Loucy (cell line): ENCODE data around the gene GGN.

Experiments
- H2AFZ ChIP-seq: fragments of 200-600 bp; sonication (generic); 2 replicates; pipeline ENCODE4 v1.6.0; 2016; ENCODE audit warnings: antibody characterized with exemption, mild to moderate bottlenecking, low read length, moderate library complexity
- H3F3A ChIP-seq: fragments of 200-600 bp; 2 replicates; pipeline ENCODE4 v1.6.0; 2016; ENCODE audit warnings: antibody characterized with exemption, low read depth, mild to moderate bottlenecking
- H3K27me3 ChIP-seq: fragments of 200-600 bp; sonication (generic); 2 replicates; pipeline ENCODE4 v1.6.1; 2014; ENCODE audit warnings: low read length, mild to moderate bottlenecking; ENCODE audit not compliant: insufficient read depth, poor library complexity, severe bottlenecking
- H3K36me3 ChIP-seq: fragments of 200-600 bp; sonication (generic); 2 replicates; pipeline ENCODE4 v1.6.1; 2016; ENCODE audit warnings: low read length; ENCODE audit not compliant: insufficient read depth
- H3K4me1 ChIP-seq: fragments of 200-600 bp; sonication (generic); 2 replicates; pipeline ENCODE4 v1.5.1; 2014; ENCODE audit warnings: low read length, mild to moderate bottlenecking; ENCODE audit not compliant: insufficient read depth, poor library complexity, severe bottlenecking
- H3K4me2 ChIP-seq: fragments of 200-600 bp; sonication (generic); 2 replicates; pipeline ENCODE4 v1.6.0; 2014; ENCODE audit warnings: antibody characterized with exemption, low read length, low read depth, mild to moderate bottlenecking; ENCODE audit not compliant: poor library complexity, severe bottlenecking
- H3K4me3 ChIP-seq: fragments of 200-600 bp; sonication (generic); 2 replicates; pipeline ENCODE4 v1.5.1; 2014; ENCODE audit warnings: low read length, mild to moderate bottlenecking, mixed read lengths; ENCODE audit not compliant: poor library complexity, severe bottlenecking
- H3K79me2 ChIP-seq: fragments of 200-600 bp; sonication (generic); 2 replicates; pipeline ENCODE4 v1.6.1; 2014; ENCODE audit warnings: low read length; ENCODE audit not compliant: insufficient read depth
- H3K9ac ChIP-seq: fragments of 200-600 bp; sonication (generic); 2 replicates; pipeline ENCODE4 v1.6.0; 2014; ENCODE audit warnings: mild to moderate bottlenecking, low read depth, low read length, moderate library complexity; ENCODE audit not compliant: poor library complexity, severe bottlenecking
- H3K9me2 ChIP-seq: fragments of 200-600 bp; sonication (generic); replicated peaks from 2 replicates; pipeline ENCODE4 v1.6.1; 2016; ENCODE audit warnings: low read depth, low read length, mixed read lengths
- H3K9me3 ChIP-seq: fragments of 200-600 bp; sonication (generic); 2 replicates; pipeline ENCODE4 v1.6.1; 2014; ENCODE audit warnings: mild to moderate bottlenecking, antibody characterized with exemption, low read length, low read depth; ENCODE audit not compliant: insufficient read depth
- H4K20me1 ChIP-seq: fragments of 200-600 bp; sonication (generic); 2 replicates; pipeline ENCODE4 v1.6.0; 2014; ENCODE audit warnings: antibody characterized with exemption, low read length, mild to moderate bottlenecking; ENCODE audit not compliant: insufficient read depth, poor library complexity, severe bottlenecking
- CTCF ChIP-seq: fragments of 200-600 bp; sonication (generic); conservative IDR thresholded peaks from 2 replicates; pipeline ENCODE4 v1.5.1; 2014; ENCODE audit warnings: mild to moderate bottlenecking, antibody characterized with exemption, low read length
- EZH2phosphoT487 ChIP-seq: fragments of 200-600 bp; IDR thresholded peaks from 2 replicates; pipeline ENCODE4 v1.6.1; 2018; ENCODE audit warnings: antibody characterized with exemption, mild to moderate bottlenecking, moderate library complexity, borderline replicate concordance

Gene GGN

GRCh38 chr19:38383743-38384142, 4.1 kb downstream of the GGN start:
- Histone ChIP-seq H3K4me1 (peaks cover 5% of the 10 kb centered on the region), H3K4me3 (no peak overlapping the region), H4K20me1 (peaks cover 3% of the 10 kb centered on the region), H3F3A (no peaks in the 10 kb centered on the region), H3K36me3 (peaks cover 44% of the 10 kb centered on the region; the same call in 1 of the 2 replicates), H3K4me2 (no peak overlapping the region), H3K9ac (no peak overlapping the region), H3K27me3 (no peaks in the 10 kb centered on the region), H3K9me2 (no peaks in the 10 kb centered on the region), H2AFZ (no peak overlapping the region), H3K9me3 (no peaks in the 10 kb centered on the region), H3K79me2 (peaks cover 8% of the 10 kb centered on the region; the same call in 1 of the 2 replicates)
- TF ChIP-seq CTCF = no peak
- TF ChIP-seq EZH2phosphoT487 = no peak

- H3K79me2 ChIP-seq = peaks cover 13% of the 10 kb centered on the region; the same call in 1 of the 2 replicates
- H2AFZ ChIP-seq = no peak overlapping the region
- H3K4me3 ChIP-seq = no peak overlapping the region
- peaks cover 3% of the 10 kb centered on the region for H4K20me1 ChIP-seq
- no peak overlapping the region for H3K4me2 ChIP-seq
- no peak overlapping the region for H3K9ac ChIP-seq
- peaks cover 44% of the 10 kb centered on the region; the same call in 1 of the 2 replicates for H3K36me3 ChIP-seq
- H3F3A ChIP-seq = no peaks in the 10 kb centered on the region
- H3K9me2 ChIP-seq = no peaks in the 10 kb centered on the region
- no peak for TF ChIP-seq CTCF
- TF ChIP-seq EZH2phosphoT487 = no peak
- H3K4me1 ChIP-seq = peaks cover 3% of the 10 kb centered on the region
- no peaks in the 10 kb centered on the region for H3K27me3 ChIP-seq
- no peaks in the 10 kb centered on the region for H3K9me3 ChIP-seq
These were observed 4.7 kb downstream of the GGN start for GRCh38 chr19:38383184-38383583.

- no peak overlapping the region for H3K4me3 ChIP-seq
- peaks cover 14% of the 10 kb centered on the region for H4K20me1 ChIP-seq
- H3K9ac ChIP-seq = no peak overlapping the region
- peaks cover 44% of the 10 kb centered on the region; the same call in 1 of the 2 replicates for H3K36me3 ChIP-seq
- H2AFZ ChIP-seq = no peak overlapping the region
- no peaks in the 10 kb centered on the region for H3K27me3 ChIP-seq
- no peaks in the 10 kb centered on the region for H3K9me3 ChIP-seq
- H3K79me2 ChIP-seq = peaks cover 33% of the 10 kb centered on the region
- H3K4me2 ChIP-seq = no peak overlapping the region
- H3K9me2 ChIP-seq = no peaks in the 10 kb centered on the region
- no peaks in the 10 kb centered on the region for H3F3A ChIP-seq
- TF ChIP-seq EZH2phosphoT487 (no peak), CTCF (no peak)
- peaks cover 5% of the 10 kb centered on the region for H3K4me1 ChIP-seq
These were observed 6.7 kb downstream of the GGN start for GRCh38 chr19:38381138-38381537.
